MM.1S (cell line): ENCODE data around the gene BAG2.

Source experiments
- DNase-seq: peaks from one replicate; pipeline ENCODE4 v3.0.0-alpha.2; 2015
- H2AFZ ChIP-seq: fragments of 300-600 bp; sonication (generic); 2 replicates; pipeline ENCODE4 v1.6.0; 2016; ENCODE audit warnings: antibody characterized with exemption, low read length
- H3F3A ChIP-seq: fragments of 300-600 bp; sonication (generic); 2 replicates; pipeline ENCODE4 v1.6.1; 2016; ENCODE audit warnings: mild to moderate bottlenecking, antibody characterized with exemption, low read length, moderate library complexity, mixed read lengths; ENCODE audit not compliant: insufficient read depth
- H3K27ac ChIP-seq: fragments of 300-600 bp; sonication (generic); 2 replicates; pipeline ENCODE4 v1.5.1; 2016; ENCODE audit warnings: mild to moderate bottlenecking, low read length
- H3K27me3 ChIP-seq: fragments of 300-600 bp; sonication (generic); replicated peaks from 2 replicates; pipeline ENCODE4 v1.6.0; 2016; ENCODE audit warnings: low read length; ENCODE audit not compliant: insufficient read depth
- H3K36me3 ChIP-seq: fragments of 300-600 bp; sonication (generic); replicated peaks from 2 replicates; pipeline ENCODE4 v1.6.1; 2016; ENCODE audit warnings: mild to moderate bottlenecking, low read length, mixed read lengths; ENCODE audit not compliant: insufficient read depth
- H3K4me1 ChIP-seq: fragments of 300-600 bp; sonication (generic); 2 replicates; pipeline ENCODE4 v1.6.1; 2016; ENCODE audit warnings: low read length, mixed read lengths
- H3K4me2 ChIP-seq: fragments of 300-600 bp; sonication (generic); 2 replicates; pipeline ENCODE4 v1.6.0; 2016; ENCODE audit warnings: low read depth, low read length
- H3K4me3 ChIP-seq: fragments of 300-600 bp; sonication (generic); 2 replicates; pipeline ENCODE4 v1.5.1; 2016; ENCODE audit warnings: low read length, mixed read lengths
- H3K79me2 ChIP-seq: fragments of 300-600 bp; sonication (generic); 2 replicates; pipeline ENCODE4 v1.6.1; 2016; ENCODE audit warnings: mixed run types, low read length, mixed read lengths
- H3K9ac ChIP-seq: fragments of 300-600 bp; sonication (generic); 2 replicates; pipeline ENCODE4 v1.6.1; 2016; ENCODE audit warnings: low read length, mixed read lengths
- H3K9me2 ChIP-seq: fragments of 300-600 bp; sonication (generic); replicated peaks from 2 replicates; pipeline ENCODE4 v1.6.1; 2016; ENCODE audit warnings: mild to moderate bottlenecking, low read length, mixed read lengths; ENCODE audit not compliant: insufficient read depth
- H3K9me3 ChIP-seq: fragments of 300-600 bp; sonication (generic); replicated peaks from 2 replicates; pipeline ENCODE4 v1.6.1; 2016; ENCODE audit warnings: mild to moderate bottlenecking, low read length, mixed read lengths; ENCODE audit not compliant: insufficient read depth
- H4K20me1 ChIP-seq: fragments of 300-600 bp; sonication (generic); 2 replicates; pipeline ENCODE4 v1.6.1; 2016; ENCODE audit warnings: mild to moderate bottlenecking, low read length, moderate library complexity, mixed read lengths; ENCODE audit not compliant: insufficient read depth
- CTCF ChIP-seq: fragments of 300-600 bp; sonication (generic); IDR thresholded peaks from 2 replicates; pipeline ENCODE4 v1.5.1; 2016; ENCODE audit warnings: antibody characterized with exemption, low read length, mixed read lengths
- EZH2 ChIP-seq: fragments of 300-600 bp; sonication (generic); optimal IDR thresholded peaks from 2 replicates; pipeline ENCODE3; 2017; ENCODE audit warnings: low read depth, mild to moderate bottlenecking, antibody characterized with exemption, low read length, mixed read lengths
- EZH2phosphoT487 ChIP-seq: fragments of 300-600 bp; sonication (generic); IDR thresholded peaks from 2 replicates; pipeline ENCODE4 v1.6.1; 2018; ENCODE audit warnings: antibody characterized with exemption, low read length

The BAG2 gene

DNA sequence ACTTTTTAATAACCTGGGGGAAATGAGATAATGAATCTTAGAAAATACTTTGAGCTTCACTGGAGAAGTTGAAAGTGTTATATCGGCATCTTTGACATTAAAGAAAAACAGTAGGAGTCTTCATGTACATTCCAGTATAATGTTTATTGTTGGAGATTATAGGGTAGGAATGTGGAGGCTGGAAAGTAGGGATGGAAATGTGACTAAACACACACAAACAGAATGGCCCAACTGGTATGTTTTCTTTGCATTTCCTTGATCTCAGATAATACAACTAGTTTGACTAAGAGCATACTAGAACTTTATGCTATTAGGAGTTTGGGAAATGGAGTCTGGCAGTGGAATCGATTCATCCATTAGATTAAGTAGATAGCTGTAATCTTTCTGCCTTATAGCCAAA lies 10.1 kb upstream of the BAG2 start:
- H3K79me2 ChIP-seq: no peaks in the 10 kb centered on the region
- H3K36me3 ChIP-seq: no peaks in the 10 kb centered on the region; the same call in 1 of the 2 replicates
- no peak for DNase-seq
- H4K20me1 ChIP-seq: no peaks in the 10 kb centered on the region
- no peak overlapping the region for H2AFZ ChIP-seq
- H3K4me2 ChIP-seq: no peak overlapping the region
- H3K9ac ChIP-seq: no peak overlapping the region
- H3K27ac ChIP-seq: no peak overlapping the region
- H3K9me3 ChIP-seq: no peaks in the 10 kb centered on the region
- no peaks in the 10 kb centered on the region for H3K9me2 ChIP-seq
- H3K4me3 ChIP-seq: no peak overlapping the region
- no peaks in the 10 kb centered on the region for H3K27me3 ChIP-seq
- no peaks in the 10 kb centered on the region for H3F3A ChIP-seq
- TF ChIP-seq EZH2: no peak
- no peak for TF ChIP-seq EZH2phosphoT487
- no peak for TF ChIP-seq CTCF
- H3K4me1 ChIP-seq: no peaks in the 10 kb centered on the region

- Histone ChIP-seq H3K9me3 (no peaks in the 10 kb centered on the region), H3K79me2 (no peaks in the 10 kb centered on the region), H3K4me2 (no peak overlapping the region), H3K9me2 (no peaks in the 10 kb centered on the region), H4K20me1 (no peaks in the 10 kb centered on the region), H3K4me1 (no peaks in the 10 kb centered on the region), H3K9ac (no peak overlapping the region), H3K36me3 (no peaks in the 10 kb centered on the region; the same call in 1 of the 2 replicates), H3K27me3 (no peaks in the 10 kb centered on the region), H3K27ac (no peak overlapping the region), H3K4me3 (no peak overlapping the region), H3F3A (no peaks in the 10 kb centered on the region), H2AFZ (no peak overlapping the region)
- DNase-seq: no peak
- no peak for TF ChIP-seq CTCF
- TF ChIP-seq EZH2phosphoT487: no peak
- no peak for TF ChIP-seq EZH2
These were observed 9.6 kb upstream of the BAG2 start for GRCh38 chr6:57162516-57162915.

- H3K9me2 ChIP-seq: no peaks in the 10 kb centered on the region
- H3K4me2 ChIP-seq: no peak overlapping the region
- no peaks in the 10 kb centered on the region for H3K79me2 ChIP-seq
- TF ChIP-seq EZH2phosphoT487 (no peak), EZH2 (no peak), CTCF (no peak)
- H2AFZ ChIP-seq: no peak overlapping the region
- H3K27ac ChIP-seq: no peak overlapping the region
- H3K4me1 ChIP-seq: no peaks in the 10 kb centered on the region
- no peaks in the 10 kb centered on the region; the same call in 1 of the 2 replicates for H3K36me3 ChIP-seq
- H3K27me3 ChIP-seq: no peaks in the 10 kb centered on the region
- H3K4me3 ChIP-seq: no peak overlapping the region
- no peak for DNase-seq
- H4K20me1 ChIP-seq: no peaks in the 10 kb centered on the region
- H3F3A ChIP-seq: no peaks in the 10 kb centered on the region
- H3K9me3 ChIP-seq: no peaks in the 10 kb centered on the region
- H3K9ac ChIP-seq: no peak overlapping the region
These were observed 8.2 kb upstream of the BAG2 start for GRCh38 chr6:57163956-57164355.
